CD14-positive monocyte (primary cell): ENCODE data around the gene PCCA. TPM values are rescaled to one million over a fixed set of nuclear protein-coding genes. Genes with fewer than 3 reads are reported as not detected.
"Not testable (repeated sequence)": the region's sequence is repeated elsewhere in the genome, so short reads cannot be mapped to it uniquely, and the experiment has no call there.

ENCODE experiments used
- DNase-seq, 3 donors: peaks; one replicate each; pipeline ENCODE4 v3.0.0-alpha.2; 2011 to 2022
- H2AFZ ChIP-seq: 2 replicates; pipeline ENCODE4 v1.6.0; 2012; ENCODE audit warnings: mild to moderate bottlenecking, low read depth, low read length, inconsistent platforms; ENCODE audit not compliant: insufficient read depth, poor library complexity, severe bottlenecking
- H3K27ac ChIP-seq, 2 donors: 1 replicate in 1 of 2; 2 replicates in 1 of 2; pipeline ENCODE4 v1.5.1; 2012 to 2013; ENCODE audit warnings: low read length in 2 of 2, control low read depth in 1 of 2, inconsistent platforms in 1 of 2, low read depth in 1 of 2, mild to moderate bottlenecking in 1 of 2
- H3K27me3 ChIP-seq, 2 donors: one replicate each; pipeline versions ENCODE4 v1.6.0 to v1.6.1; 2011 to 2013; ENCODE audit warnings: low read length in 2 of 2; ENCODE audit not compliant: control insufficient read depth in 2 of 2, insufficient read depth in 2 of 2
- H3K36me3 ChIP-seq, 2 donors: replicated peaks in 1 of 2; 1 replicate in 1 of 2; 2 replicates in 1 of 2; pipeline versions ENCODE4 v1.5.1 to v1.6.1; 2012 to 2013; ENCODE audit warnings: low read length in 2 of 2, control low read depth in 1 of 2, inconsistent platforms in 1 of 2, mild to moderate bottlenecking in 1 of 2; ENCODE audit not compliant: insufficient read depth in 2 of 2, control insufficient read depth in 1 of 2
- H3K4me1 ChIP-seq, 2 donors: 1 replicate in 1 of 2; 2 replicates in 1 of 2; pipeline versions ENCODE4 v1.5.1 to v1.6.1; 2012 to 2013; ENCODE audit warnings: low read length in 2 of 2, control low read depth in 1 of 2, inconsistent platforms in 1 of 2, mild to moderate bottlenecking in 1 of 2, moderate library complexity in 1 of 2; ENCODE audit not compliant: insufficient read depth in 2 of 2, control insufficient read depth in 1 of 2
- H3K4me2 ChIP-seq: replicated peaks from 2 replicates; pipeline ENCODE3; 2012; ENCODE audit warnings: low read length, moderate library complexity, mild to moderate bottlenecking; ENCODE audit not compliant: poor library complexity, severe bottlenecking; ENCODE audit errors: extremely low read depth
- H3K4me3 ChIP-seq, 3 experiments: fragments of 200-600 bp in 1 of 3; sonication (generic) in 1 of 3; replicated peaks in 1 of 3; 1 replicate in 2 of 3; 2 replicates in 1 of 3; pipeline ENCODE4 v1.5.1; 2011 to 2013; ENCODE audit warnings: low read length in 3 of 3, mild to moderate bottlenecking in 3 of 3, control low read depth in 2 of 3, low read depth in 2 of 3, inconsistent platforms in 1 of 3, moderate library complexity in 1 of 3
- H3K79me2 ChIP-seq: 2 replicates; pipeline ENCODE4 v1.6.0; 2012; ENCODE audit warnings: mild to moderate bottlenecking, control low read depth, inconsistent platforms, low read length, moderate library complexity; ENCODE audit not compliant: insufficient read depth
- H3K9ac ChIP-seq: 2 replicates; pipeline ENCODE4 v1.6.0; 2017; ENCODE audit warnings: low read length, mild to moderate bottlenecking; ENCODE audit not compliant: insufficient read depth, poor library complexity, severe bottlenecking
- H3K9me3 ChIP-seq, 2 donors: replicated peaks in 1 of 2; 1 replicate in 1 of 2; 2 replicates in 1 of 2; pipeline versions ENCODE4 v1.5.1 to v1.6.1; 2012 to 2013; ENCODE audit warnings: low read length in 2 of 2, control low read depth in 1 of 2; ENCODE audit not compliant: control insufficient read depth in 1 of 2, insufficient read depth in 1 of 2
- H4K20me1 ChIP-seq: 2 replicates; pipeline ENCODE4 v1.6.0; 2012; ENCODE audit warnings: mild to moderate bottlenecking, low read length, control low read depth, moderate library complexity; ENCODE audit not compliant: insufficient read depth
- H3K27ac Mint-ChIP-seq, 7 donors: one replicate each; pipeline ENCODE4 v1.8.0; 2020; ENCODE audit warnings: mild to moderate bottlenecking in 7 of 7, mixed read lengths in 7 of 7, moderate library complexity in 6 of 7, inconsistent platforms in 2 of 7
- H3K27me3 Mint-ChIP-seq, 3 donors: one replicate each; pipeline ENCODE4 v1.8.0; 2021 to 2022; ENCODE audit warnings: low read depth in 3 of 3, mild to moderate bottlenecking in 3 of 3, mixed read lengths in 3 of 3, moderate library complexity in 3 of 3, inconsistent platforms in 1 of 3
- H3K36me3 Mint-ChIP-seq, 2 donors: one replicate each; pipeline ENCODE4 v1.8.0; 2020; ENCODE audit warnings: mixed read lengths in 2 of 2, inconsistent platforms in 1 of 2, mild to moderate bottlenecking in 1 of 2
- H3K4me1 Mint-ChIP-seq: one replicate; pipeline ENCODE4 v1.8.0; 2020; ENCODE audit warnings: mild to moderate bottlenecking, mixed read lengths
- H3K4me3 Mint-ChIP-seq, 2 donors: one replicate each; pipeline ENCODE4 v1.8.0; 2020; ENCODE audit warnings: mild to moderate bottlenecking in 2 of 2, mixed read lengths in 2 of 2, moderate library complexity in 1 of 2
- H3K9me3 Mint-ChIP-seq, 7 donors: one replicate each; pipeline ENCODE4 v1.8.0; 2020 to 2022; ENCODE audit warnings: mixed read lengths in 7 of 7, mild to moderate bottlenecking in 6 of 7, moderate library complexity in 6 of 7, inconsistent platforms in 2 of 7
- CTCF ChIP-seq: fragments of 200-600 bp; IDR thresholded peaks from one replicate; pipeline ENCODE4 v1.8.0; 2022; ENCODE audit warnings: antibody characterized with exemption, mild to moderate bottlenecking
- whole genome bisulfite sequencing: methylation state at CpG from one replicate; pipeline ENCODE4 v1.1.5; 2013; ENCODE audit warnings: missing lambda C conversion rate; ENCODE audit not compliant: insufficient coverage; 5-methylcytosine and 5-hydroxymethylcytosine counted together
- intact Hi-C, 2 donors: fragments of 100-400 bp; cut with micrococcal nuclease; formaldehyde crosslinking; loops; one replicate each; pipeline versions ENCODE4 v1.15.0 to v1.15.1; 2023
- polyA plus RNA-seq, 3 donors: library from polyadenylated mRNA; depleted of rRNA in 1 of 3; unstranded in 2 of 3; stranded (reverse) in 1 of 3; fragments of 300-500 nt in 2 of 3; fragments of >200 nt in 1 of 3; fragmentation: Illumina TruSeq in 2 of 3; gene quantifications; 1 replicate in 2 of 3; 2 replicates in 1 of 3; pipeline ENCODE4 v1.2.3, GENCODE V29; 2012 to 2021

The PCCA gene
- polyA plus RNA-seq, 3 donors, result 4.4 to 13.5 (median 11.9) TPM

- no peak for TF ChIP-seq CTCF
- H3K4me3 Mint-ChIP-seq, result no peak overlapping the region
- Histone ChIP-seq H4K20me1 (peaks cover 7% of the 10 kb centered on the region), H3K9me3 (no peaks in the 10 kb centered on the region), H3K9ac (no peak overlapping the region), H3K27ac (no peak overlapping the region), H3K4me1 (peaks cover 14 to 23% of the 10 kb centered on the region in 2 donors), H3K4me2 (no peak overlapping the region), H3K4me3 (no peak overlapping the region), H3K36me3 (no peaks in the 10 kb centered on the region), H3K27me3 (no peaks in the 10 kb centered on the region), H2AFZ (no peak overlapping the region), H3K79me2 (peaks cover 4% of the 10 kb centered on the region)
- no CpG with 5 or more reads among the region's 1 CpG for WGBS
- no peak overlapping the region for H3K27ac Mint-ChIP-seq
- DNase-seq, result no peak
- peaks cover 0 to 5% (median 0%) of the 10 kb centered on the region in 7 donors for H3K9me3 Mint-ChIP-seq
- H3K27me3 Mint-ChIP-seq, result peaks cover 5 to 10% (median 9%) of the 10 kb centered on the region in 3 donors
- intact Hi-C loops, result no loop called here
- H3K4me1 Mint-ChIP-seq, result peaks cover 22% of the 10 kb centered on the region
- H3K36me3 Mint-ChIP-seq, result peaks cover 0 to 4% of the 10 kb centered on the region in 2 donors
Observed at GRCh38 chr13:100090861-100091260, 2.0 kb downstream of the PCCA start.

DNA sequence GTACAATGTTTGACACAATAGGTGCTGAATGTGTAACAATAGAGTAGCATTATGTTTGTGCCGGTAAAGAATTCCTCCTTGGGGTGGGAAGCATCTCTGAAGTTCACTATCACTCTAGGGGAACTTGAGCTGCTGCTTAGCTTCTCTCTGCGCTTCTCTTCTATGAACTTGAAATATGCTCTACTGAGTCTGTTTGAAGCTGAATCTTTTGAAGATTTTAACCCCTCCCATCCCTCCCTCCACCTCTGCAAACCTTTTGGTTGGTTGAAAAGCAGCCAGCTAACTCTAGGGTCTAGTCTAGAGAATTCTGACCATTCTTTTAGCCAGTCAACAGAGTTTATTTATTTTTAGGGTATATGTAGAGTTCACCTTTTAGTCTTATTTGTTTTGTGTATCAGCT lies 2.5 kb downstream of the PCCA start:
- H3K9ac ChIP-seq, result no peak overlapping the region
- Mint-ChIP-seq H3K27me3 (peaks cover 5 to 10% (median 9%) of the 10 kb centered on the region in 3 donors), H3K4me1 (peaks cover 22% of the 10 kb centered on the region), H3K9me3 (peaks cover 0 to 5% (median 0%) of the 10 kb centered on the region in 7 donors), H3K36me3 (peaks cover 0 to 4% of the 10 kb centered on the region in 2 donors), H3K4me3 (no peak overlapping the region), H3K27ac (no peak overlapping the region)
- no peaks in the 10 kb centered on the region for H3K27me3 ChIP-seq
- no peak overlapping the region for H2AFZ ChIP-seq
- no peak overlapping the region for H3K4me3 ChIP-seq
- H3K79me2 ChIP-seq, result peaks cover 4% of the 10 kb centered on the region
- no CpG with 5 or more reads among the region's 2 CpGs for WGBS
- no peak overlapping the region for H3K4me2 ChIP-seq
- H4K20me1 ChIP-seq, result peaks cover 7% of the 10 kb centered on the region
- intact Hi-C loops, result no loop called here
- H3K9me3 ChIP-seq, result no peaks in the 10 kb centered on the region
- peaks cover 14 to 23% of the 10 kb centered on the region in 2 donors for H3K4me1 ChIP-seq
- no peak for DNase-seq
- no peaks in the 10 kb centered on the region for H3K36me3 ChIP-seq
- no peak for TF ChIP-seq CTCF
- H3K27ac ChIP-seq, result no peak overlapping the region

DNA sequence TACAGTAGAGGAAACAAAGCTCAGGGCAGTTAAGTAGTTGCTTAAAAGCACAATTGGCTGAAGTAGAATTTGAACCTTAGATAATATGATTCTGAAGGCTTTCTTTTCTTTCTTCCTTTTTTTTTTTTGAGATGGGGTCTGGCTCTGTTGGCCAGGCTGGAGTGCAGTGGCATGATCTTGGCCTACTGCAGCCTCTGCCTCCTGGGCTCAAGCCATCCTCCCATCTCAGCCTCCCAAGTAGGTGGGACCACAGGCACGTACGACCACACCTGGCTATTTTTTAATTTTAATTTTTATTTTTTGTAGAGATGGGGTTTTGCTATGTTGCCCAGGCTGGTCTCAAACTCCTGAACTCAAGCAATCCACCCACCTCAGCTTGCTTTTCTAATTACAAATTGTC lies 3.4 kb downstream of the PCCA start:
- H3K27ac Mint-ChIP-seq, H2AFZ ChIP-seq, H3K4me3 ChIP-seq, H3K9ac ChIP-seq, H3K36me3 Mint-ChIP-seq, H3K27me3 ChIP-seq, H3K4me2 ChIP-seq, H3K27ac ChIP-seq, H3K79me2 ChIP-seq, H3K4me3 Mint-ChIP-seq, DNase-seq, H3K36me3 ChIP-seq, intact Hi-C loops, H3K9me3 ChIP-seq, H3K9me3 Mint-ChIP-seq, H4K20me1 ChIP-seq: not testable (repeated sequence)
- WGBS, result no CpG with 5 or more reads among the region's 2 CpGs
- H3K4me1 Mint-ChIP-seq, result peaks cover 22% of the 10 kb centered on the region
- peaks cover 14 to 23% of the 10 kb centered on the region in 2 donors for H3K4me1 ChIP-seq
- H3K27me3 Mint-ChIP-seq, result peaks cover 5 to 10% (median 9%) of the 10 kb centered on the region in 3 donors
